Right ventricle myocardium inferior (tissue), 1 donor: ENCODE results near the gene TPPP3. TPM values are rescaled to one million over a fixed set of nuclear protein-coding genes. Genes with fewer than 3 reads are reported as not detected.

Experiments used
- ATAC-seq: fragments of 200-7000 bp; cut with Tn5 transposase; one replicate; pipeline ENCODE4 v1.9.1; 2020; ENCODE audit warnings: mild to moderate bottlenecking, moderate library complexity
- DNase-seq: peaks from one replicate; pipeline ENCODE4 v3.0.0; 2021; ENCODE audit errors: missing footprints
- intact Hi-C: fragments of 100-400 bp; cut with DNase I; formaldehyde crosslinking; loops from one replicate; pipeline ENCODE4 v1.11.0; 2022
- long read RNA-seq: library from polyadenylated mRNA; unstranded; transcript quantifications from one replicate; pipeline ENCODE4 v2.0.0, GENCODE V29; 2021
- total RNA-seq: library from RNA; stranded (reverse); fragmentation: NEBNext Ultra II Directional; extraction: Animal tissue kit (Norgen Biotek cat#: 25700); gene quantifications from one replicate; pipeline ENCODE4 v1.2.1, GENCODE V29; 2021
- donor health status: DM: no; HTN: yes; CAD: no; lungs with severe emphysema.

Gene TPPP3
- 9.5 TPM for total RNA-seq
- long read RNA-seq, partial matches to known transcripts = 0 of 3 reads
- long read RNA-seq, other reads (novel, unspliced or antisense) = 0 of 3 reads

DNA sequence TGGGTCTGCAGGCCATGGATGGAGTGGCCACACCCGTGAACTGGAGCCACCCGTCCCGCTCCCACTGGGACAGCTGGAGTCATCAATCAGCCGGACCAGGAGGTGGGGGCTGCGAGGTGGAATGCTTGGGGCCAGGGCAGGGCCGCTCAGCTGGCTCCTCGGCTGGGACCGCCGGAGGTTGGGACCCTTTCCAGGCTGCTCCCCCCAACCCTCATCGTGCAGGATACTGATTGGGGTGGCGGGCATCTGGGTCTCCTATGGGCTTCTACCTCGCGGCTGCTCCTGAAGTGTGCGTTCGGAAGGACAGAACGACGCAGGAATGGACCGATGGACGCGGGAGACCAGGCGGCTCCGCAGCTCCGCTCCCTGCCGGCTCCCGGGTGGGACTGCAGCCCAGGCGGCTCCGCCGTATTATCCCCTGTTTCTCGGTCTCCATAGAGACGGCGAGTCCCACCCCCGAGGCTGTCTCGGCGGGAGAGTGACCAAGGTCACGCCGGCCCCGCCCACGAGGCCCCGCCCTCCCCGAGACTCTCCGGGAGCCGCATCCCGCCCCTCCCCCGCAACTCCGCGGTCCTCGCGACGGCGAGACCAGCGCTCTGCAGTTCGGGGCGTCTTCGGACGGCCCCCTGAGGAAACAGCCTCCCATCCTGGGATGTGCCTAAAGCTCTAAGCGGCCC lies at the start of gene TPPP3:
TPPP3 (minus strand) TSS at position 388 of the 677 bp plus-strand sequence. CDS start 2,387 bp downstream, outside the sequence.
- intact Hi-C loops = loop anchor here (10.0 kb wide), 1 partner anchor 448 kb away; no protein-coding TSS in a partner anchor
- ATAC-seq (peak; percentile 87), DNase-seq (peak; percentile 96)

DNA sequence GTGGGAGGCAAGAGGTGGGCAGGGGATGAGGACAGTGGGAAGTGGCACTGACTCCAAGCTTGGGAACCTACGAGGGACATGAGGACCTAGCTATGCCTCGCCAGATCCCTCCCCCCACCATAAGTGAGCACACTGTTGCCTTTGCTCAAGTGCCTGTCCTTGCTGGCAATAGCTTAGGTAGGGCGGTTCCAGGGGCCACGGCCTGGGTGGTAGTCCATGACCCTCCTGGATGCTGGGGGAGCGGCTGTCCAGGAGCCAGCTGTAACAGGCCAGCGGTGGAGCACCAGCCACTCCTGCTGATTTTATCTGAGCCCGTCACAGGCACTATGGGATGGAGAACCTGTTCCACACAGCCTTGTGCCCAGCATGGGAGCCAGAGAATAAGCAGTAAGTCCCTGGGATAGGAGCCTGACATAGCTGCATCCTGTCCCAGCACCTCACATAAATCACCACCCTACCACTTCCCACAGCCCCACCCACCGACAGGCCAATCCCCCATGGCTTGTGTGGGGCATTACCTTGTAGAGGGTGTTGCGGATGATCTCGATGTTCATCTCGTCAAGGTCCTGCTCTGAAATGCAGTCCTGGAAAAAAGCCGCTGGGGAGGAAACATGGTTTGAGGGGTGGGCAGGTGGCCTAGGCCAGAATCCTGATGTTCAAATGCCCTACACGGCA lies 49.4 kb upstream of the TPPP3 start:
- intact Hi-C loops = no loop called here
- DNase-seq = no peak

DNA sequence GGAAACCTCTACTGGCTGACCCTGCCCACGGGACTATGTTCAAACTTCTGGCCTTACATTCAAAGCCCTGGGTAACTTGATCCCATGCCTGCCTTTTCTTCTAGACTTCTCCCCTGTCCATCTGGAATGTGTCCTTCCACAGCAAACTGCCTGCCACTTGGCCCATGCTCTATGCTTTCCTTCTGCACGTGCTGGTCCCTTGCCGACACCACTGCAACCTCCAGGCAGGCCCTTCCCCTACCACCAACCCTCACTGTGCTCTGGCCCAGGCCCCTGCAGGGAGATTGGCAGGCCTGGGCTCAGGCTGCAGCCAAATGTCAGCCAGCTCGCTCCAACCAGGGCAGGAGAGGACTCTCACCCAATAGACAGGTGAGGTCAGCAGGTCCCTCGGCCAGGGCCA lies 48.6 kb upstream of the TPPP3 start:
- peak; percentile 48 for ATAC-seq
- no peak for DNase-seq
- intact Hi-C loops = no loop called here

More for the DNA sequence above, 49.4 kb upstream of the TPPP3 start:
- no peak for ATAC-seq

DNA sequence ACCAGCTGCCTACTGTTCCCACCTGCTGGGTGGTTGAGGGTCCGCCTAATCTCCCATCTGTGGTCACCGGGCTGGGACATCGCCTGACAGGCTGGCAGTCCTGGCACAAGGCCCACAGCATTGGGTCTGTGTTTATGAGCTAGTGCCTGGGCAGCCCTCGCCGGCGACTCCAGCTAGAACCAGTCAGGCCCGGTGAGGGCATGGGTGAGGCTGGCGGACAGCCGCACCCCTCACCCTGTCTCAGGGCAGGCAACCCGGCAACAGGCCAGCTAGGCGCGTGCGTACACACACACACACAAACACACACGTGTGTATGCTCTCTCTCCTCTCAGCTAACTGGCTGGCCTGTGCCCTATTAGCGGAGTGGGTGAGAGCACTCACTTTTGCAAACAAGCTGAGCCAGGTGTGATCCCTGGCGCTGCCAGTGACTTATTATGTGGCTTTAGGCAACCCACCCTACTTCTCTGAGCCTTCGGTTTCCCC lies 48.0 kb upstream of the TPPP3 start:
- intact Hi-C loops = no loop called here

DNA sequence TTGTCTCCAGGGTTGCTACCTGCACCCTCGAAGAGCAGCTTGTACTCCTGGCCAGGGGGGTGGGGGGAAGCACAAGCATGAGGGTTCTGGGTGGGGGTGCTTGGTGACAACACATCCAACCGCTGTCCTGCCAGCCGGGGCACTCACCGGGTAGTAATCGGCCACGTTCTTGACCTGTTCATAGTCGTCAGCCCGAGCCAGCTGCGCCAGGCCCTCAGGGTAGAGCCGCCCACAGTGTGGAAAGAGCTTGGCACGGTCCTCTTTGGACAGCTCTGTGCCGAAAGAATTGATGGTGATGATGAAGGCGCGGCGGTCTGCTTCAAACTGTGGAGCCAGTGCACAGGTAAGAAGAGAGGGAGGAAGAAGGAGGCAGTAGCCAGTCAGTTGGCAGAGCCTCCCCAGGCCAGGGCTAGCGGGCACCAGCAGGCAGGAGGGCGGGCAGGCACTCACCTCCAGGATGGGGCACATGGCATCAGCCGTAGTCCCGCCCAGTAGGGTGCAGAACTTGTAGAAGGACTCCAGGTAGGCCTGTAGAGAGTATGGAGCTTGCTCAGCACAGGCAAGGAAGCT lies 45.6 kb upstream of the TPPP3 start:
- no peak for DNase-seq
- no peak for ATAC-seq
- intact Hi-C loops = no loop called here

More for the DNA sequence above, 48.0 kb upstream of the TPPP3 start:
- DNase-seq (no peak), ATAC-seq (no peak)

DNA sequence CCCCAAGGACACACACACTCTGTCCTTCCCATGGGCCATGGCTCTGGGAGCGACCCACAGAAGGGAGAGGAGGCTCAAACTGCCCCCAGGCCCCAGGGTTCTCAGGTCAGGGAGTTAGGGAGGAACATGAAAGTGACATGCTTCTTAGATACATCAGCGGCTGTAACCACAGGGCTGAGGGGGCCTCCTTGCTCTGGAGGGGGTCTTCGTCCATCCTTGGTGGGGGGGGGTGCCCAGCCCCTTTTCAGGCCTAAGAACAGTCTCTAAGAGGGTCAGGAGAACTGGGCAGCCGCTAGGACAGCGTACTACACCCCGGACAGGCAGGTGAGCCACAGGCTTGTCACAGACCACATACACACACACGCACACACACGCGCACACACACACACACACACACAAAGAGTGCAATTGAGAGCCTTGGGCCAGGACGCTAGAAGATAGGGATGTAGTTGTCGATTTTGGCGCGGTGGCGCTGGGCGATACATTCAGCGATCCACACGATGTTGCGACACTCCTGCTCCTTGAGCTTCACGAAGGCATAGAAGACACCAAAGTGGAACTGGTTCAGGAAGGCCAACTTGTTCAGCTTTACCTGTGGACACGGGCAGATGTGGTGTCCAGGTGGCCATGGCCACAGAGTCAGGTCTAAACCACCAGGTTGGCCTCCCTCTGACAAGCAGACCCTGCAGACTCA lies 44.9 kb upstream of the TPPP3 start:
- ATAC-seq = no peak
- DNase-seq = no peak
- intact Hi-C loops = no loop called here

DNA sequence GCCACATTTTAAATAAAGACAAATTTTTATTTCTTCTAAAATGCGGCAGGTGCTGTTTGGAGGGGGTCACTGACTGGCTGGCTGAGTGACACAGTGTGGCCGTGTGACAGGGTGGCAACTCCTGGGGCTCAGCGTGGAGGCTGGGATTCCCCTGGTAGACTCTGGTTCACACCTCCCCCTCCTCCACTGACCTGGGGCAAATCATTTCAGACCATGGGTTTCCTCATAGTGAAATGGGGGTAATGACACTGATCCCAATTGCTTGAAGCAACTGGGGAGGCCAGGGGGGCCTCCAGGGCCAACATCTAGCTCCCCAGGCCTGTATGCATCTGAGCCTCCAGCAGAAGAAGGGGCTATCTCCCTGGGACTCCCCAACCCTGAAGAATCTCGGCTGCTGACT lies 44.2 kb upstream of the TPPP3 start:
- intact Hi-C loops = no loop called here
- no peak for DNase-seq
- no peak for ATAC-seq

DNA sequence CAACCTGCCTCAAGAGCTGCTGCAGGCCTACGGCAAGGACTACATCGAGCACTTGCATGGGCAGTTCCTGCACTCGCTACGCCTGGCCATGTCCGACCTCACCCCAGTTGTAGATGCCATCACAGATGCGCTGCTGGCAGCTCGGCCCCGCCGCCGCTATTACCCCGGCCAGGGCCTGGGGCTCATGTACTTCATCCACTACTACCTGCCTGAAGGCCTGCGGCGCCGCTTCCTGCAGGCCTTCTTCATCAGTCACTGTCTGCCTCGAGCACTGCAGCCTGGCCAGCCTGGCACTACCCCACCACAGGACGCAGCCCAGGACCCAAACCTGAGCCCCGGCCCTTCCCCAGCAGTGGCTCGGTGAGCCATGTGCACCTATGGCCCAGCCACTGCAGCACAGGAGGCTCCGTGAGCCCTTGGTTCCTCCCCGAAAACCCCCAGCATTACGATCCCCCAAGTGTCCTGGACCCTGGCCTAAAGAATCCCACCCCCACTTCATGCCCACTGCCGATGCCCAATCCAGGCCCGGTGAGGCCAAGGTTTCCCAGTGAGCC lies 43.4 kb upstream of the TPPP3 start:
- DNase-seq (no peak), ATAC-seq (no peak)
- intact Hi-C loops = no loop called here

DNA sequence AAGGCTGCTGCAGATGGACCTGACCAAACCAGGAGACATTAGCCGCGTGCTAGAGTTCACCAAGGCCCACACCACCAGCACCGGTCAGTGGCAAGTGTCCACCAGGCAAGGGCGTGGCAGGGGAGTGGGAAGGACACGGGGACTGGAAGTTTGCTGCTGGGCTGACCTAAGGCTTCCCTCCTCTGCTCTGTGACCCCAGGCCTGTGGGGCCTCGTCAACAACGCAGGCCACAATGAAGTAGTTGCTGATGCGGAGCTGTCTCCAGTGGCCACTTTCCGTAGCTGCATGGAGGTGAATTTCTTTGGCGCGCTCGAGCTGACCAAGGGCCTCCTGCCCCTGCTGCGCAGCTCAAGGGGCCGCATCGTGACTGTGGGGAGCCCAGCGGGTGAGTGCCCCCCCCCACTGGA lies 42.5 kb upstream of the TPPP3 start:
- DNase-seq = no peak

DNA sequence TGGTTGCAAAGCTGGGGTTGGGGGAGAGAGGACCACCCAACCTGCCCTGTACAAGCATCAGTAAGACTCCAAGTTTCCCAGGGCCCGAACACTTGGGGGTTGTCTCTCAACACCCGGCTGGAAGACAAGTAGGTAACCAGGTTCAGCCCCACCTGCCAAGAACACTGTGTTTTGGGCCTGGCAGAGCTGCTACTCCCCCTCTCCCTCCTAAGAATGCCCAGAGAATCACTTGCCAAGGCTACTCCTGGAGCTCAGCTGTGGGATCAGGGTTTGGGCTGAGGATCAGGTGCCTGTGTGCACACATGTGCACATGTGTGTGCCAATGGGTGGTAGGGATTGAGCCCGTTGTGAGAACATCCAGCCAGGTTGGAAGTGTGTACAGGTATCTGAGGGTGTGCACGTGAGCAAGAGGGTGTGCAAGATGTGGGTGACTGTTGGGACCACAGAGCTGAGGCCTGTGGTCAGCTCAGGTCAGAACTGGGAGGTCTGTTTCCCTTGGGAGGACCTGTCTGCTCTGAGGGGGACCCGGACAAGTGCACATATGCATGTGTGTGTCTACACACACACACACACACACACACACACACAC lies 39.9 kb upstream of the TPPP3 start:
- no peak for DNase-seq
- intact Hi-C loops = no loop called here
- ATAC-seq = no peak

More for the DNA sequence above, 42.5 kb upstream of the TPPP3 start:
- no peak for ATAC-seq
- intact Hi-C loops = no loop called here

DNA sequence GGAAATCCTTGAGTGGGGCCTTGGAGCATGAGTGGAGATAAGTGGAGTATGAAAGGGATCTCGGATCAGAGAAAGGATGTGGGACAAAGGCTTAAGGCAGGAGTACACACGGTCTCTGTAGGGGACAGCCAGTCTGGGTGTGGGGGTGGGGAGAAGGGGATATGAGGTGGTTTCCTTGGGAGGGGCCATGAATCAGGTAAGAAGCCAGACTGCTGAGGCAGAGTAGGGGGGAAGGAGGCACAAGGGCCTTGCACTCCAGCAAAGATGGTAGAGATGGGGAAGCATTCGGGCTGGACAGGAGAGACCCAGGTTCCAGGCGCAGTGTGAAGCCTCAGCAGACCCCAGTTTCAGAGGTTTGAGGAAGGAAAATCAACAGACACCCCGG lies 39.2 kb upstream of the TPPP3 start:
- DNase-seq (no peak), ATAC-seq (no peak)
- intact Hi-C loops = no loop called here

DNA sequence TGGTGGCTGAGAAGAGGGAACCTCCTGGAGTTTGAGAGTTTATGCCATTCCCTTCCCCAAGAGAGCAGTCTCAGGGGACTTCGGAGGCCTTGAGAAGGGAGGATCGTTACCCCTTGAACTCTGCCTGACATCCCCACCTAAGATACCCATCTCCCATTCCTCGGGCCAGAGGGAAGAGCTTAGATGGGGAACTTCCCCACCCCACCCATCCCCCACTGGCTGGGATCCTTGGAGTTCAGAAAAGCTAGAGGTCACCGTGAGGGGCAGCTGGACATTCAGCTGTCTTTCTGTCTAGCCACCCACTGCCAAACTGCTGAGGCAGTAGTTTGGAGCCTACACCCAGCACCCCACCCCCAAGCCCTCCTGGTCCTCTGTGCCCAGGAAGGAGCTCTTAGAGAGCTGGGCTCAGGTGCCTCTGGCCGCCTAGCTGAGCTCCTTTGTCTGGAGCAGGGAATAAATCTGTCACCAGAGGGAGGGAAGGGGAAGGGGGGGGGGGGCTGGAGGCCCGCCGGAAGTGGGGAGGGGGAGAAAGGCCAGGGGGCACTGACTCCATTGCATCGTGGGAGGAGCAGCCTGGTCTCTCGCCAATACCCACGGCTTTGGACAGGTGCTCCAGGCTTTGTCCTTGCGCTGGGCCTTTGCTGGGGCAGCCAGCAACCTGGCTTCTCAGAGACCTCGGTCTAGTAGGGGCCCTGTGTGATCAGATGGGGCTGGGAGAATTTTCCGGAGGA lies 38.6 kb upstream of the TPPP3 start:
- intact Hi-C loops = no loop called here
- DNase-seq = no peak
- no peak for ATAC-seq

DNA sequence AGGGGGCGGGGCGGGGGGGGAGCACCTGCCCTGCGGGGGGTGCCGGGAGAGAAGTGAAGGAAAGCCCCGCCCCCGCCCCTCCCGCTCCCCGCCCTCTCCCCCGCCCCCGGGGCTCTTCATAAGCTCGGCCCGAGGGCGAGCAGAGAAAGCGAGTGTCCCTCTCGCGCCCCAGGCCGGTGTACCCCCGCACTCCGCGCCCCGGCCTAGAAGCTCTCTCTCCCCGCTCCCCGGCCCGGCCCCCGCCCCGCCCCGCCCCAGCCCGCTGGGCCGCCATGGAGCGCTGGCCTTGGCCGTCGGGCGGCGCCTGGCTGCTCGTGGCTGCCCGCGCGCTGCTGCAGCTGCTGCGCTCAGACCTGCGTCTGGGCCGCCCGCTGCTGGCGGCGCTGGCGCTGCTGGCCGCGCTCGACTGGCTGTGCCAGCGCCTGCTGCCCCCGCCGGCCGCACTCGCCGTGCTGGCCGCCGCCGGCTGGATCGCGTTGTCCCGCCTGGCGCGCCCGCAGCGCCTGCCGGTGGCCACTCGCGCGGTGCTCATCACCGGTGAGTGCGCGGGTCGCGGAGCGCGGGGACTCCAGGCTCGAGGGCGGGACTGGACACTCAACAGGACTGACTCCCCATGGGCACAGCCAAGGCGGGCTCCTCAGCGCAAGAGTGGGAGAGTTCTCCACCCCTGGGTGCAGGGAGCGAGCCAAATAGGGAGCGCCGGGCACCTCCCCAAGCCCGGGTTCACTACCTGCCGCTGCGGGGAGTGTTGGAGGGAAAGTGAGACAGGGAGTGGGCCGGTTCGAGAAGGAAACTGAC lies 37.9 kb upstream of the TPPP3 start, which contains the start of gene HSD11B2:
HSD11B2 (plus strand) TSS at position 145 of the 798 bp plus-strand sequence; CDS start at position 273, 128 bp downstream.
- DNase-seq (peak; percentile 79), ATAC-seq (peak; percentile 53)
- intact Hi-C loops = no loop called here

DNA sequence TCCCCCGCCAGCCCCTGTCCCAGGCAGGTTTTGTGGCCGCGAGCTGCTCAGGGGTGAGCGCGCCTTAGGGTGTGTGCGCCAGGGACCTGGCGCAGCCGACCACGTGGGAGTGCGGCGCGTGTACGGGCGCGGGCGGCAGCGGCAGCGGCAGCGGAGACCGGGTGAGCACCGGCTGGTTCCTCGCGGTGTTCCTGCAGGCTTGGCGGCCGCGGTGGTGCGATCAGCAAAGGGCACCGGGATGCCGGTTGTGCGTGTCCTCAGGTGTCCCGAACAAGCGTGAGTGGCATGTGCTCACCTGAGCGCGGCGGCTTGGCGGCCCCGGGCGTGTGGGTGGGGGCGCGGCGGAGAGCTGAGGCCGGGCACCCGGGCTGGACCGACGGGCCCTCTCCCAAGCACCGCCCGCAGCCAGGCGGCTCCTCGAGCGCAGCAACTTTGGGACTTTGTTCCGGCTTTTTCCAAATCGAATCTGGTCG lies 37.2 kb upstream of the TPPP3 start:
- no peak for DNase-seq
- ATAC-seq = peak; percentile 23
- intact Hi-C loops = no loop called here

DNA sequence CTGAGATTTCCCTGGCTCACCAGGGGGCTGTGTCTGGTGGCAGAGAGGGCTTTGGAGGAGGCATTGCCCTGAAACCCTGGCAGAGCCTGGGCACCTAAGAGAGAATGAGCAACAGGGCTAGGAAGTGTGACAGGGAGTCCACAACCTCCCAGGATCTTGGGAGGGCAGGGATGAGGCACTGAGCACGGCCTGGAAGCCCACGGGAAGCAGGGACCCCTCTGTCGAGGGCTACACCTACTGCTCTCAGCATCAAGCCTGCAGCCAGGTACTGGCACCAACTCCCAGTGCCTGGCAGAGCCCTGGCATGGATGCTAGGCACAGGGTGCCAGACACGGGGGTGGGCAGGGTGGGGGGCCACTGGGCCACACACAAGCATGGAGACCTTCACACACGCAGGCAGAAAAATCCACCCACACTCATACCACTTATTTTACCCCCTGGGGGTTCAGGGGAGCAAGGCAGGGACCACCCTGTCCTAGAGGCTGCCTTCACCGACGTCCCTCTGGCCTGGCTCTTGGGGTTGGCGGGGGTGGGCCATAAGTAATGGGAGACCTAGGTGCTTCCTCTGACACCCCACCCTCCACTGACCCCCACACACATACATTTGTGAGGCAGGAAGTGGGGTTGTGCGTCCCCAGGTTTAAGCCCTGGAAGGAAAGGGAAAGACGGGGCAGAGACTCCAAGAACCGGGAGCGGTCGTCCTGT lies 36.7 kb upstream of the TPPP3 start:
- intact Hi-C loops = loop anchor here (2.0 kb wide), 2 partner anchors 37 to 85 kb away; no protein-coding TSS in a partner anchor
- ATAC-seq = no peak
- no peak for DNase-seq
